PC-9 (cell line): ENCODE results near the gene RAB3IL1. TPM values are rescaled to one million over a fixed set of nuclear protein-coding genes. Genes with fewer than 3 reads are reported as not detected.

Source experiments
- BruUV-seq: library from RNA; stranded (reverse); fragments of 400-500 nt; replicated peaks from 2 replicates; lab custom pipeline; 2021; lab: Mats Ljungman, UMichigan
- CTCF ChIA-PET: fragments of 300-600 bp; sonication (Branson Sonifier 250); formaldehyde crosslinking; loops from one replicate; lab custom pipeline; 2022; ENCODE audit warnings: antibody characterized with exemption; lab: Charles Lee
- POLR2A ChIA-PET: fragments of 300-600 bp; sonication (Branson Sonifier 250); formaldehyde crosslinking; loops from one replicate; lab custom pipeline; 2022; ENCODE audit warnings: antibody characterized with exemption; ENCODE audit not compliant: unreplicated experiment; lab: Charles Lee
- DNase-seq, 2 experiments: peaks; one replicate each; pipeline versions ENCODE4 v3.0.0 to v3.0.0-alpha.2; 2015 to 2022; ENCODE audit warnings: mixed read lengths in 1 of 2
- H2AFZ ChIP-seq: fragments of 200-600 bp; sonication (generic); 2 replicates; pipeline ENCODE4 v1.8.1; 2017; ENCODE audit warnings: antibody characterized with exemption
- H3F3A ChIP-seq: fragments of 200-600 bp; sonication (generic); 2 replicates; pipeline ENCODE4 v1.8.1; 2017; ENCODE audit warnings: antibody characterized with exemption, mild to moderate bottlenecking, low read depth; ENCODE audit not compliant: insufficient read depth
- H3K27ac ChIP-seq: fragments of 200-600 bp; sonication (generic); 2 replicates; pipeline ENCODE4 v1.6.1; 2016; ENCODE audit warnings: mixed run types
- H3K27me3 ChIP-seq: fragments of 200-600 bp; sonication (generic); 2 replicates; pipeline ENCODE4 v1.6.1; 2016; ENCODE audit warnings: low read depth, mixed run types; ENCODE audit not compliant: insufficient read depth
- H3K36me3 ChIP-seq: fragments of 200-600 bp; sonication (generic); 2 replicates; pipeline ENCODE4 v1.6.1; 2016; ENCODE audit warnings: low read depth, mixed run types
- H3K4me1 ChIP-seq: fragments of 200-600 bp; sonication (generic); replicated peaks from 2 replicates; pipeline ENCODE4 v1.6.1; 2016; ENCODE audit warnings: mixed run types; ENCODE audit not compliant: insufficient read depth
- H3K4me2 ChIP-seq: fragments of 200-600 bp; sonication (generic); 2 replicates; pipeline ENCODE4 v1.6.1; 2017; ENCODE audit warnings: mixed run types
- H3K4me3 ChIP-seq: fragments of 200-600 bp; sonication (generic); 2 replicates; pipeline ENCODE4 v1.6.1; 2016; ENCODE audit warnings: mixed run types
- H3K79me2 ChIP-seq: fragments of 200-600 bp; sonication (generic); 2 replicates; pipeline ENCODE4 v1.6.1; 2017; ENCODE audit warnings: low read depth, mixed run types
- H3K9me2 ChIP-seq: fragments of 200-600 bp; sonication (generic); 2 replicates; pipeline ENCODE4 v1.8.1; 2017; ENCODE audit warnings: mild to moderate bottlenecking; ENCODE audit not compliant: insufficient read depth
- H3K9me3 ChIP-seq: fragments of 200-600 bp; sonication (generic); 2 replicates; pipeline ENCODE4 v1.8.1; 2016; ENCODE audit warnings: low read depth; ENCODE audit not compliant: insufficient read depth
- H4K20me1 ChIP-seq: fragments of 200-600 bp; sonication (generic); 2 replicates; pipeline ENCODE4 v1.8.1; 2017; ENCODE audit not compliant: insufficient read depth
- CTCF ChIP-seq: fragments of 200-600 bp; sonication (generic); conservative IDR thresholded peaks from 2 replicates; pipeline ENCODE4 v1.6.1; 2017; ENCODE audit warnings: mixed run types, antibody characterized with exemption, mild to moderate bottlenecking, moderate library complexity
- EZH2 ChIP-seq: fragments of 200-600 bp; sonication (generic); IDR thresholded peaks from 2 replicates; pipeline ENCODE4 v1.8.0; 2017; ENCODE audit warnings: antibody characterized with exemption, low read depth
- intact Hi-C: fragments of 100-400 bp; cut with micrococcal nuclease; formaldehyde crosslinking; loops from one replicate; pipeline ENCODE4 v1.10.0; 2022; ENCODE audit not compliant: unreplicated experiment
- total RNA-seq: library from RNA; stranded (reverse); gene quantifications from 2 replicates; pipeline ENCODE4 v1.2.3, GENCODE V29; 2021

RAB3IL1 gene
- total RNA-seq, 1 experiment from 2014 or later = 4.4 TPM

GRCh38 chr11:61908730-61909316, 8.5 kb downstream of the RAB3IL1 start:
- Histone ChIP-seq H3K79me2 (no peaks in the 10 kb centered on the region), H2AFZ (no peak overlapping the region), H3F3A (no peaks in the 10 kb centered on the region), H3K4me2 (no peak overlapping the region), H3K27me3 (no peaks in the 10 kb centered on the region), H3K27ac (no peak overlapping the region), H4K20me1 (no peaks in the 10 kb centered on the region), H3K4me3 (no peak overlapping the region), H3K9me3 (no peaks in the 10 kb centered on the region), H3K9me2 (no peaks in the 10 kb centered on the region), H3K36me3 (no peaks in the 10 kb centered on the region), H3K4me1 (no peaks in the 10 kb centered on the region)
- intact Hi-C loops = no loop called here
- POLR2A ChIA-PET = no interaction called here
- CTCF ChIA-PET = interaction anchor here (0.6 to 1.0 kb wide), 2 partner anchors 38 to 155 kb away, joined by 3 to 5 read pairs; no protein-coding TSS in a partner anchor
- TF ChIP-seq CTCF = no peak
- no peak for TF ChIP-seq EZH2
- no TSS peak for BruUV-seq
- DNase-seq = no peak

- BruUV-seq = no TSS peak
- no peaks in the 10 kb centered on the region for H3K9me3 ChIP-seq
- no peaks in the 10 kb centered on the region for H4K20me1 ChIP-seq
- H3K4me2 ChIP-seq = no peak overlapping the region
- no peak for TF ChIP-seq EZH2
- no peak for TF ChIP-seq CTCF
- intact Hi-C loops = no loop called here
- no peaks in the 10 kb centered on the region for H3K9me2 ChIP-seq
- no peaks in the 10 kb centered on the region for H3K4me1 ChIP-seq
- no peaks in the 10 kb centered on the region for H3K79me2 ChIP-seq
- no peaks in the 10 kb centered on the region for H3K36me3 ChIP-seq
- no peak overlapping the region for H3K27ac ChIP-seq
- CTCF ChIA-PET = interaction anchor here (0.6 to 1.0 kb wide), 2 partner anchors 39 to 155 kb away, joined by 3 to 5 read pairs; no protein-coding TSS in a partner anchor
- no peak overlapping the region for H2AFZ ChIP-seq
- no peaks in the 10 kb centered on the region for H3F3A ChIP-seq
- no peak overlapping the region for H3K4me3 ChIP-seq
- H3K27me3 ChIP-seq = no peaks in the 10 kb centered on the region
- no peak for DNase-seq
- POLR2A ChIA-PET = no interaction called here
Measured at GRCh38 chr11:61907871-61908729, 9.3 kb downstream of the RAB3IL1 start.

GRCh38 chr11:61907282-61907681, 10.1 kb downstream of the RAB3IL1 start:
- no peak overlapping the region for H3K4me2 ChIP-seq
- TF ChIP-seq CTCF (no peak), EZH2 (no peak)
- H3F3A ChIP-seq = no peaks in the 10 kb centered on the region
- H4K20me1 ChIP-seq = no peaks in the 10 kb centered on the region
- BruUV-seq = no TSS peak
- POLR2A ChIA-PET = no interaction called here
- CTCF ChIA-PET = interaction anchor here (0.6 kb wide), 1 partner anchor 154 kb away, joined by 7 read pairs; no protein-coding TSS in a partner anchor
- no peaks in the 10 kb centered on the region for H3K36me3 ChIP-seq
- H3K27ac ChIP-seq = no peak overlapping the region
- no peaks in the 10 kb centered on the region for H3K9me3 ChIP-seq
- H3K4me3 ChIP-seq = no peak overlapping the region
- no peak overlapping the region for H2AFZ ChIP-seq
- H3K27me3 ChIP-seq = no peaks in the 10 kb centered on the region
- H3K4me1 ChIP-seq = no peaks in the 10 kb centered on the region
- no peaks in the 10 kb centered on the region for H3K79me2 ChIP-seq
- H3K9me2 ChIP-seq = no peaks in the 10 kb centered on the region
- DNase-seq = no peak
- intact Hi-C loops = no loop called here
